Activated T-helper 2 cell treated with anti-CD3 and anti-CD28 coated beads, Interferon-gamma antibody, Interleukin-2, Interleukin-4, amounts not matched to agents 10 μg/mL and 5 μg/mL and 100 μg/mL, durations not matched to agents 14 hours and 24 hours and 36 hours (primary cell): Measurements from ENCODE around the gene HMGB2. TPM values are rescaled to one million over a fixed set of nuclear protein-coding genes. Genes with fewer than 3 reads are reported as not detected.
A peak's percentile ranks its signal among the peaks of the same experiment; 100 is the strongest.

ENCODE experiments used
- DNase-seq: peaks from one replicate; pipeline ENCODE4 v3.0.0; 2021; ENCODE audit warnings: low spot score
- H3K27ac Mint-ChIP-seq: one replicate; pipeline ENCODE4 v1.8.0; 2021; ENCODE audit warnings: mixed read lengths
- H3K27me3 Mint-ChIP-seq: one replicate; pipeline ENCODE4 v1.8.0; 2021; ENCODE audit warnings: low read depth, mixed read lengths
- H3K36me3 Mint-ChIP-seq: one replicate; pipeline ENCODE4 v1.8.0; 2021; ENCODE audit warnings: low read depth, mixed read lengths
- H3K4me1 Mint-ChIP-seq: one replicate; pipeline ENCODE4 v1.8.0; 2021; ENCODE audit warnings: low read depth, mixed read lengths
- H3K4me3 Mint-ChIP-seq: one replicate; pipeline ENCODE4 v1.8.0; 2021; ENCODE audit warnings: low read depth, mild to moderate bottlenecking, moderate library complexity, mixed read lengths
- H3K9me3 Mint-ChIP-seq: one replicate; pipeline ENCODE4 v1.8.0; 2021; ENCODE audit warnings: mixed read lengths
- intact Hi-C: fragments of 100-400 bp; cut with micrococcal nuclease; formaldehyde crosslinking; loops from one replicate; pipeline ENCODE4 v1.15.1; 2023
- total RNA-seq: library from RNA; stranded (reverse); gene quantifications from 2 replicates; pipeline ENCODE4 v1.2.3, GENCODE V29; 2022

HMGB2 gene
- total RNA-seq, 1 donor from 2014 or later = 393 TPM

- no peaks in the 10 kb centered on the region for H3K9me3 Mint-ChIP-seq
- no peak for DNase-seq
- peaks cover 22% of the 10 kb centered on the region for H3K36me3 Mint-ChIP-seq
- intact Hi-C loops = no loop called here
- H3K4me3 Mint-ChIP-seq = no peak overlapping the region
- no peak overlapping the region for H3K27ac Mint-ChIP-seq
- no peaks in the 10 kb centered on the region for H3K27me3 Mint-ChIP-seq
- H3K4me1 Mint-ChIP-seq = peaks cover 33% of the 10 kb centered on the region
Observed at GRCh38 chr4:173365359-173365996, 31.3 kb upstream of the HMGB2 start.

GRCh38 chr4:173362666-173363065, 28.5 kb upstream of the HMGB2 start:
- intact Hi-C loops = no loop called here

GRCh38 chr4:173360587-173361221, 26.5 kb upstream of the HMGB2 start:
- no peak overlapping the region for H3K27ac Mint-ChIP-seq
- DNase-seq = no peak
- H3K4me3 Mint-ChIP-seq = no peak overlapping the region
- H3K4me1 Mint-ChIP-seq = peaks cover 12% of the 10 kb centered on the region
- no peaks in the 10 kb centered on the region for H3K9me3 Mint-ChIP-seq
- peaks cover 2% of the 10 kb centered on the region for H3K27me3 Mint-ChIP-seq
- peaks cover 19% of the 10 kb centered on the region for H3K36me3 Mint-ChIP-seq
- intact Hi-C loops = no loop called here

More at GRCh38 chr4:173362666-173363065, 28.5 kb upstream of the HMGB2 start:
- H3K4me1 Mint-ChIP-seq = peaks cover 28% of the 10 kb centered on the region
- peaks cover 24% of the 10 kb centered on the region for H3K36me3 Mint-ChIP-seq
- DNase-seq = no peak
- no peak overlapping the region for H3K4me3 Mint-ChIP-seq
- peaks cover 2% of the 10 kb centered on the region for H3K27me3 Mint-ChIP-seq
- H3K27ac Mint-ChIP-seq = no peak overlapping the region
- no peaks in the 10 kb centered on the region for H3K9me3 Mint-ChIP-seq

- no peak overlapping the region for H3K4me3 Mint-ChIP-seq
- no peak for DNase-seq
- H3K4me1 Mint-ChIP-seq = peaks cover 4% of the 10 kb centered on the region
- H3K27ac Mint-ChIP-seq = no peak overlapping the region
- peaks cover 3% of the 10 kb centered on the region for H3K36me3 Mint-ChIP-seq
- no peaks in the 10 kb centered on the region for H3K9me3 Mint-ChIP-seq
- intact Hi-C loops = no loop called here
- H3K27me3 Mint-ChIP-seq = peaks cover 13% of the 10 kb centered on the region
Observed at GRCh38 chr4:173357939-173358338, 23.8 kb upstream of the HMGB2 start.

- H3K36me3 Mint-ChIP-seq = no peaks in the 10 kb centered on the region
- no peak overlapping the region for H3K27ac Mint-ChIP-seq
- H3K4me3 Mint-ChIP-seq = no peak overlapping the region
- H3K9me3 Mint-ChIP-seq = no peaks in the 10 kb centered on the region
- DNase-seq = no peak
- peaks cover 7% of the 10 kb centered on the region for H3K27me3 Mint-ChIP-seq
- peaks cover 9% of the 10 kb centered on the region for H3K4me1 Mint-ChIP-seq
- intact Hi-C loops = no loop called here
Observed at GRCh38 chr4:173347467-173347866, 13.3 kb upstream of the HMGB2 start.

- no peak overlapping the region for H3K27ac Mint-ChIP-seq
Observed at GRCh38 chr4:173346074-173346473, 11.9 kb upstream of the HMGB2 start.

GRCh38 chr4:173345648-173346047, 11.5 kb upstream of the HMGB2 start:
- H3K27me3 Mint-ChIP-seq = peaks cover 4% of the 10 kb centered on the region

More at GRCh38 chr4:173346074-173346473, 11.9 kb upstream of the HMGB2 start:
- Mint-ChIP-seq H3K36me3 (no peaks in the 10 kb centered on the region), H3K4me3 (no peak overlapping the region), H3K27me3 (peaks cover 7% of the 10 kb centered on the region), H3K4me1 (peaks cover 9% of the 10 kb centered on the region), H3K9me3 (no peaks in the 10 kb centered on the region)
- intact Hi-C loops = no loop called here
- DNase-seq = no peak

GRCh38 chr4:173343832-173344397, 9.8 kb upstream of the HMGB2 start:
- Mint-ChIP-seq H3K4me3 (no peak overlapping the region), H3K9me3 (no peaks in the 10 kb centered on the region), H3K27me3 (peaks cover 1% of the 10 kb centered on the region), H3K4me1 (peaks cover 9% of the 10 kb centered on the region), H3K36me3 (no peaks in the 10 kb centered on the region), H3K27ac (no peak overlapping the region)
- intact Hi-C loops = no loop called here
- DNase-seq = no peak

More at GRCh38 chr4:173345648-173346047, 11.5 kb upstream of the HMGB2 start:
- intact Hi-C loops = no loop called here
- Mint-ChIP-seq H3K4me1 (peaks cover 9% of the 10 kb centered on the region), H3K9me3 (no peaks in the 10 kb centered on the region), H3K4me3 (no peak overlapping the region), H3K27ac (no peak overlapping the region), H3K36me3 (no peaks in the 10 kb centered on the region)
- DNase-seq = no peak

- Mint-ChIP-seq H3K9me3 (no peaks in the 10 kb centered on the region), H3K4me1 (peaks cover 24% of the 10 kb centered on the region), H3K27ac (peak overlapping the region; percentile 2), H3K36me3 (peaks cover 18% of the 10 kb centered on the region), H3K27me3 (no peaks in the 10 kb centered on the region), H3K4me3 (no peak overlapping the region)
- intact Hi-C loops = loop anchor here (10.0 kb wide), 1 partner anchor 947 kb away; the partner anchor contains the start of genes CEP44 and FBXO8
- DNase-seq = no peak
Observed at GRCh38 chr4:173337463-173337862, 3.3 kb upstream of the HMGB2 start.

- peak overlapping the region; percentile 97 for H3K4me3 Mint-ChIP-seq
- H3K9me3 Mint-ChIP-seq = no peaks in the 10 kb centered on the region
- H3K4me1 Mint-ChIP-seq = peaks cover 40% of the 10 kb centered on the region
- H3K27ac Mint-ChIP-seq = peak overlapping the region; percentile 99
- peaks cover 35% of the 10 kb centered on the region for H3K36me3 Mint-ChIP-seq
- intact Hi-C loops = loop anchor here (1.0 to 10.0 kb wide), 6 partner anchors 16 to 950 kb away; partner anchors contain the start of genes CEP44, FBXO8, GALNT7 and SAP30
- DNase-seq = peak; percentile 59
- H3K27me3 Mint-ChIP-seq = no peaks in the 10 kb centered on the region
Observed at GRCh38 chr4:173334891-173335752, 964 bp upstream of the HMGB2 start.

GRCh38 chr4:173333658-173334084, 487 bp downstream of the HMGB2 start:
- H3K36me3 Mint-ChIP-seq = peaks cover 49% of the 10 kb centered on the region
- H3K9me3 Mint-ChIP-seq = no peaks in the 10 kb centered on the region
- intact Hi-C loops = loop anchor here (1.0 to 10.0 kb wide), 6 partner anchors 15 to 951 kb away; partner anchors contain the start of genes CEP44, FBXO8, GALNT7 and SAP30
- DNase-seq = no peak
- H3K4me1 Mint-ChIP-seq = peaks cover 46% of the 10 kb centered on the region
- H3K4me3 Mint-ChIP-seq = peak overlapping the region; percentile 97
- H3K27ac Mint-ChIP-seq = peak overlapping the region; percentile 99
- no peaks in the 10 kb centered on the region for H3K27me3 Mint-ChIP-seq

GRCh38 chr4:173332963-173333657, 1.0 kb downstream of the HMGB2 start:
- no peak for DNase-seq

More at GRCh38 chr4:173332963-173333657, 1.0 kb downstream of the HMGB2 start:
- peaks cover 54% of the 10 kb centered on the region for H3K36me3 Mint-ChIP-seq
- peak overlapping the region; percentile 94 for H3K27ac Mint-ChIP-seq
- H3K9me3 Mint-ChIP-seq = no peaks in the 10 kb centered on the region
- peaks cover 46% of the 10 kb centered on the region for H3K4me1 Mint-ChIP-seq
- H3K27me3 Mint-ChIP-seq = no peaks in the 10 kb centered on the region
- intact Hi-C loops = loop anchor here (5.0 to 10.0 kb wide), 2 partner anchors 159 to 952 kb away; partner anchors contain the start of genes CEP44 and FBXO8
- peak overlapping the region; percentile 84 for H3K4me3 Mint-ChIP-seq
